T-helper 2 cell (primary cell): ENCODE data around the gene ZGRF1.
A peak's percentile ranks its signal among the peaks of the same experiment; 100 is the strongest.
"Not testable (repeated sequence)": the region's sequence is repeated elsewhere in the genome, so short reads cannot be mapped to it uniquely, and the experiment has no call there.

Experiments
- DNase-seq, 5 experiments: peaks; one replicate each; pipeline versions ENCODE4 v3.0.0 to v3.0.0-alpha.2; 2012 to 2022

ZGRF1 gene

DNA sequence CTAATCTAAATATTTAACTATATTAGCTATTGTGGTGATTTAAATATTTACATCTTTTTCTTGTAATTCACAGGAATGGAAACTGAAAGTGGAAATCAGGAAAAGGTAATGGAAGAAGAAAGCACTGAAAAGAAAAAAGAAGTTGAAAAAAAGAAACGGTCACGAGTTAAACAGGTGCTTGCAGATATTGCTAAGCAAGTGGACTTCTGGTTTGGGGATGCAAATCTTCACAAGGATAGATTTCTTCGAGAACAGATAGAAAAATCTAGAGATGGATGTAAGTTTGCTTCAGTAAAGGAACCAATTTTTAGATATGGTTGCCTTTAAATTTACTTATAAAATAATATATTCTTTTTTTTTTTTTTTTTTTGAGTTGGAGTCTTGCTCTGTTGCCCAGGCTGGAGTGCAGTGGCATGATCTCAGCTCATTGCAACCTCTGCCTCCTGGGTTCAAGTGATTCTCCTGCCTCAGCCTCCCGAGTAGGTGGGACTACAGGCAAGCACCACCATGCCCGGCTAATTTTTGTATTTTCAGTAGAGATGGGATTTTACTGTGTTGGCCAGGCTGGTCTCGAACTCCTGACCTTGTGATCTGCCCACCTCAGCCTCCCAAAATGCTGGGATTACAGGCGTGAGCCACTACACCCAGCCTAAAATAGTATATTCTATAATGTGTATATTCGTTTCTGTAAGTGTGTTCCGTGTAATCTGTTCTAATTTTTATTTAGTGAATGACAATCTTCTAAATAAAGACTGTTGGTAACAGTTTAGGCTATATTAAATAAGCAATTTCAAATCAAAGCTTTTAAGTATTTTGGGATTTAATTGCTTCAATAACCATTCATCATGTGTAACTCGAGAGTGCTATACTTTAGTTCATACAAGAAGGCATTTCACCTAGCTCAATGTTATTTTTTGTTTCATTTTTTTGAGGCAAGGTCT lies 8.2 kb upstream of the ZGRF1 start:
- not testable (repeated sequence) for DNase-seq

DNA sequence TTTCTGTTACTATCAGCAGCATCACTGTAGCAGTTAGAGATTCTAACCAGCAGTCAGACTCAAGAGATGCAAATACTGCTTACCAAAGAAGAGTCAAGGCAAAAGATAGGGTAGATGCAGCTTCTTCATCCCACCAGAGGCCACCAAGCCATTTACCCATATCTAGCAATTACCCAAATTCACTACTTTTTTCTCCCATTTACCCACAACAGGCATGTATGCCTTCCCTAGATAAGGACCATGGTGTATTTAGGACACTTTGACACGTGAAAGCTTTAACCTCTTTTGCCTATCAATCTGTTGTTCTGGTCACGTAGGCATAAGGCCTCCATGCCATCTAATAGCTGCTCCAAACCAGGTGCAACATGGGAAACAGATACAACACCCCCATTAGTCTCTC lies 5.8 kb upstream of the ZGRF1 start:
- DNase-seq, result no peak

DNA sequence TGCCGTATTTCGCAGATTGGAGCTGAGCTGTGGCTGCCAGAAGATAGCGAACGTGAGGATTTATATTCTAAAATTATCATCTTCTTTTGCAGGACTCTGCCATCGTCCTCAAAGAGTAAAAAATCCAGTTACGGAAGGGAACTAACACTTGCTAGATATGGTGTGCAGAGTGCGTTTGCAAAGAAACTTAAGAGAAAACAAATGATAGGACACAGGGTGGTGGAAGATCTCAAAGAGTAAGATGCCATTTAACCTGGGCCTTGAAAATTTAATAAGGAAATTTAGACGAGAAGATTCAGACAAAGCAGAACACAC lies 800 bp upstream of the ZGRF1 start:
- DNase-seq, result no peak

DNA sequence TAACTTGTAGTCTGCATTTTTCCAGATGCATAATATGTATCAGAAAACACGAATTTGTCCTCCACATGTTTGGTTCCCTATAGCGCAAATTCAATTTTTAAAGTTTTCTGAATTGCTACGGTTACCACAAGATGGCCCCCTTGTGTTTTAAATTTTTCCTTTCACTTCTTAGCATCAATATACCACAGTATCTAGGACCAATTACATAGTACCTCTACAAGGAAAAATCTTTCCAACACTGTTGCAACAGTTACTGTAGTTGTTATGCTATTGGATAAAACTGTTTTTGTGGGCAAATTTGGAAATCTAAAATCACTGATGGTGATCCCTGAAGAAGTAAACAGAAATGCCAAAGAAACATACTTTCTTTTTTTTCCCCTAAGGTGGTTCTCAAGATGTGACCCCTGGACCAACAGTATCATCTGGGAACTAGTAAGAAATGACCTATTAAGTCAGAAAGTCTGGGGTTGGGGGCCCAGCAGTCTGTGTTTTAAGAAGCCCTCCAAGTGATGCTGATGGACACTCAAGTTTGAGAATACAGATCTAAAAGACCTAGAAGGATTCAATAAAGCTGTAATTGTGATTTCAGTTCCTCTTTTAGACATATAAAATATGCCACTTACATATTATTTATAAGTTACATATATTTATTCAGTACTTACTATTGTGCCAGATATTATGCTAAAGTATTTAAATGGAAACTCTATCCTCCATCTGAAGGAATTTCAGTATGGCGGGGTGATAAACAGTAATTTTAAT lies 3.1 kb downstream of the ZGRF1 start:
- peak in 1 of 5 experiments; percentile 48 for DNase-seq

DNA sequence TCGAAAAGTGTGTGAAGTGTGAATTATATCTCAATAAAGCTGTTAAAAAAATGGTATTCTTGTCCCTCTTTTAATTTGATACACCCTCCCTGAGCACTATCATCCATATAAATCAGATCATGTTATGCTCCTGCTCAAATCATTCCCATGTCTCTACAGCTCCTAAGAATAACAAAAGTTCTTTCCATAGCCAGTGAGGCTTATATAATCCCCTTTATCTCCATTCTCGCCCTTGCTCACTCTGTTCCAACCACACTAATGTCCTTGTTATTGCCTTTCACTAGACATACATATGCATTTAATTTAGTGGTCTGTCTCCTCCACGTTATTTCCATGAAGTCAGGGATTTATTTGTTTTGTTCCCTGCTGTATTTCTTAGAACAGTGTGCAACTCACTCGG lies 10.5 kb downstream of the ZGRF1 start:
- no peak for DNase-seq

DNA sequence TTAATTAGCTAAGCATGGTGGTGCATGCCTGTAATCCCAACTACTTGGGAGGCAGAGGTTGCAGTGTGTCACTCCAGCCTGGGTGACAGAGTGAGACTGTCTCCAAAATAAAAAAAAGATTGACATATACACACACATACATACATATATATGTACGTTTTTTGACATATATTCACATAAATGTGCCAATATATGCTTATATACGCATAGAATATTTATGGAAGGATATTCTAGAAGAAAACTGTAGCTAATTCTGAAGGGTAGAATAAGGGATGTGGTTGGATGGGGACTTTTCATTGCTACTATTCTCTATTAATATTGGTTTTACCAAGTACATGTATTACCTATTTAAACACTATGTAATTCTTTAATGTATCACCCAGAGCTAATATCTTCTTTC lies 19.7 kb downstream of the ZGRF1 start:
- DNase-seq, result no peak

DNA sequence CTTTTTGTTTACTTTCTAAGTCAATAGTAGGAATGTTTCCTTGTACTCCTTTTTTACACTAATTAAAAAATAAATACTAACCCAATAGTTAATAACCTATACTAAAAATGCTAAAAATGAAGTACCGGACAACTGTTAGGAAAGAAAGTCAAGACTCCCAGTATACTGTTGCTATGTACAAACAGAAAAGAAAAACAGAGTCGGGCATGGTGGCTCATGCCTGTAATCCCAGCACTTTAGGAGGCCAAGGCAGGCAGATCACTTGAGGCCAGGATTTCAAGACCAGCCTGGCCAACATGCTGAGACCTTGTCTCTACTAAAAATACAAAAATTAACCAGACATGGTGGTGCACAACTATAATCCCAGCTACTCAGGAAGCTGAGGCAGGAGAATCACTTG lies 23.9 kb downstream of the ZGRF1 start:
- DNase-seq, result not testable (repeated sequence)

DNA sequence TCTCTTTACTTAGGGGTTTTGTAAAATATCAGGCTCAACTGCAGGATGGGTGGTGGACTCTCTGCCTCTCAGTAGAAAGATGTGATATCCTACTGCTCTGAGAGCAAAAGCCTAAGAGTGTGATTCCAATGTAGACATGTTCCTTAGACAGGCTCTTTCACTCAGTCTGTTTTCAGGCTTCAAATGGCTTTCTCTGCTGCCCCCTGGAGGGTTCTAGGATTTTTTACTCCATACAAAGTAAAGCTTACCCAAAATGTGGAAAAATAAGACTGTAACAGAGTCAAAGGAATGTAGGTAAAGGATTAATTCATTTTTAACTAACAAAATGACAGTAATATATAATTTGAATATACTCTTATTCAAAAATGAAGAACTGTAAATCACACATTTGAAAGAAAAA lies 32.1 kb downstream of the ZGRF1 start:
- DNase-seq, result peak in 3 of 5 experiments; percentile 6 to 31 (median 7)

DNA sequence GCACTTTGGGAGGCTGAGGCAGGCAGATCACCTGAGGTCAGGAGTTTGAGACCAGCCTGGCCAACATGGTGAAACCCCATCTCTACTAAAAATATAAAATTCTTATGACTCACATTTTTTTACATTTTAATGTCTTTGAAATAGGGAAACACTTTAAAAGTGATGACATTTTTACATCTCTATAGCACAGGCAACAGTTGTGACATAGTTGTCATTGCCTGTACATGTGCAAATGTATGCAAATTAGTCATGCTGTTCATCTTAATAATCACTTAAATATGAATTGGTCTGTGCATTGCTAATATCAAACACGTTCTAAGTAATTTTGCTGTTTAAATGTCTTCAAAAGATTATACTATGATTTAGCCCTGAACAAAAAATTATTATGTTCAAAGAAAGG lies 41.7 kb downstream of the ZGRF1 start:
- DNase-seq, result no peak

DNA sequence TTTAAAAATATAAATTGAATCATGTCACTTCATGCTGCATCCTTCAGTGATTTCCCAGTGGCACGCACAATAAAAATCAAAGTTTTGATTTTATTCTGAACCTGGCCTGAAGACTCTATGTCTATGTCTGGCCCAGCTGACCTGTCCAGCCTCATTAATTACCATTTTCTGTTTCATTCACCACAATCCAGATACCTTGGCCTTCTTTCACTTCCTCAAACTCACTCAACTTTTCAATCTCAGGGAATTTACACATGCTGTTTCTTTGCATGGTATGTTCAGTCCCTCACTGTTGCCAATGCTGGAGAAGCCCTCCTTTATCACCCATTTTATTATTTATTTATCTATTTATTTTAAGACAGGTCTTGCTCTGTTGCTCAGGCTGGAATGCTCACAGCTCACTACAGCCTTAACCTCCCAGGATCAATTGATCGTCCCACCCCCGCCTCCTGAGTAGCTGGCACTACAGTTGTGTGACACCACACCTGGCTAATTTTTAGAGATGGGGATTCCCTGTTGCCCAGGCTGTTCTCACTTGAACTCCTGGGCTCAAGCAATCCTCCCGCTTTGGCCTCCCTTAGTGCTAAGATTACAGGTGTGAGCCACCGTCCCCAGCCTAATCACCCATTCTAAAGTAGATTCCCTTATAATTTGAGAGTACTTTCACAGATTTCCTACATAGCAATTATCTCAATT lies 43.1 kb downstream of the ZGRF1 start:
- no peak for DNase-seq

DNA sequence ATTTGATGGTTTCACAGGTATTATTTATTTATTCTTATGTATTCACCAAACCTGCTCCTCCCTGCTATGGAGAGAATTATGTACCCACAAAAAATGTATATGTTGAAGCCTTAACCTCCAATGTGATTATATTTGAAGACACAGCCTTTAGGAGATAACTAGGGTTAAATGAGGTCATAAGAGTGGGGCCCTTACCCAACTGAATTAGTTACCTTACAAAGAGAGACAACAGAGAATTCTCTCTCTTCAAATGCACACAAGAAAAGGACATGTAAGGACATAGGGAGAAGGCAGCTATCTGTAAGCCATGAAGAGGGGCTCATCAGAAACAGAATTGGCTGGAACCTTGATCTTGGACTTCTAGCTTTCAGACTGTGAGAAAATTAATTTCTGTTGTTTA lies 44.0 kb downstream of the ZGRF1 start:
- no peak for DNase-seq

DNA sequence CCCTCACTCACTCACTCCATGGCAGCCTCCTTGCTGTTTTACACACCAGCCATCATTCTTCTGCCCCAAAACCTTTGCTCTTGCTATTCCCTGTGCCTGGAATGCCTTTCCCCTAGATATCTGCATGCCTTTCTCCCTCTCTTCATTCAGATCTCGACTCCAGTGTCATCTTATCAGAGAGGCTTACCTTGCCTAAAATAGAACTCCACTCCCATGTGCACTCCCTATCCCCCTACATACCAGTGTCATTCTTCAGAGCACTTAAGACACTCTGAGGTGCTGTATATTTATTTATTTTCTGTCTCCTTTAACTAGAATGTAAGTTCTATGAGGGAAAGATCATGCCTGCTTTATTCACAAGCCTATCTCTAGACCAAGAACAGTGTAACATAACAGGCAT lies 45.1 kb downstream of the ZGRF1 start:
- DNase-seq, result no peak

DNA sequence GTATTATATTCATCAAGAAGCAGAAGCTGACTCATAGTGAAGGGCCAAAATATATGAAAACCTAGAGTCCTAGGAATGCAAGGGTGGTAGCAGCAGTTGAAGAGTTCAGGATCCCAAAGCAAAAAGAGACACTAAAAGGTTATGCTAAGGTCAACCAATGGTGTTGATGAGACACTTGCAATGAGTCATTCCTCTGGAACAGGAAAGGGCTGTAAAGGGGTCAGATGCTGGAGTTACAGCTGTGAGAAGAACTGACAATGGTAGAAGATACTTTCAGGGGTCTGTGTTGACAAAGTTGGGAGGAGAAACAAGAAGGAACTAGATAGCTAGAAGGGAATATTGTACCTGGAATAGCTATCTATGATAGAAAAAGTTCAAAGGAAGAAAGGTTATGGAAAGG lies 47.5 kb downstream of the ZGRF1 start:
- no peak for DNase-seq

DNA sequence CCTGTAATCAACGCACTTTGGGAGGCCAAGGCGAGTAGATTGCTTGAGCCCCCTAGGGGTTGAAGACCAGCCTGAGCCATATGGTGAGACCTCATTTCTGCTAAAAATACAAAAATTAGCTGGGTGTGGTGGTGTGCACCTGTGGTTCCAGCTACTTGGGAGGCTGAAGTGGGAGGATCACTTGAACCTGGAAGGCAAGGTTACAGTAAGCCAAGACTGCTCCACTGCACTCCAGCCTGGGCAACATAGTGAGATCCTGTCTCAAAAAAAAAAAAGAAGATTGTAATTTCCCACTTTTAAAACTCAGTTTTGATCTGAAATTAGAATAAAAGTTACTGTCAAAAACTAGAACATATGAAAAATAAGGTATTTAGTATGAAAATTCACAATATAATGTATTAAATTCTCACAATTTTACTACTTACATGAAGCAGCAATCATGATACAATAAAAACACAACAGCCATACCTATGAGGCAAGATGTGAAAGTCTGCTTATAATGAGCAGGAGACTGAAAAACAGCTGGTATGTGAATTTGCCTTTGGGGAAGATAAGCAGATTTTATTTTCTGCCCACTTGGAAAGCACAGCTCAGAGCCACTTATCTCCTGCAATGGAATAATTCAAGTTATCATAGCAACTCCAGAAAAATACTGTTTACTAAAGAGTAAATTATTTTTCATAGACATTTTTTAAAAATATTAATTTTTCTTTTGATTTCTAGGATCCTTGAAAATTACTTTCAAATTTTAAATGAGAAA lies 50.6 kb downstream of the ZGRF1 start:
- DNase-seq, result no peak

DNA sequence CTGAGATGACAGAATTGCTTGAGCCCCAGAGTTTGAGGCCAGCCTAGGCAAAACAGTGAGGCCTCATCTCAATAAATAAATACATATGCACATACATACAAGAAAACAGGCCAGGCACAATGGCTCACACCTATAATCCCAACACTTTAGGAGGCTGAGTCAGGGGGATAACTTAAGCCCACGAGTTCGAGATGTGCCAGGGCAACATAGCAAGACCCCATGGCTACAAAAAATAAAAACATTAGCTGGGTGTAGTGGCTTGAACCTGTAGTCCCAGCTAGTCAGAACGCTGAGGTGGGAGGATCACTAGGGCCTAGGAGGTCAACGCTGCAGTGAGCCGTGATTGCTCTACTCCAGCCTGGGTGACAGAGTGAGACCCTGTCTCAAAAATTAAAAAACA lies 69.2 kb downstream of the ZGRF1 start:
- no peak for DNase-seq

DNA sequence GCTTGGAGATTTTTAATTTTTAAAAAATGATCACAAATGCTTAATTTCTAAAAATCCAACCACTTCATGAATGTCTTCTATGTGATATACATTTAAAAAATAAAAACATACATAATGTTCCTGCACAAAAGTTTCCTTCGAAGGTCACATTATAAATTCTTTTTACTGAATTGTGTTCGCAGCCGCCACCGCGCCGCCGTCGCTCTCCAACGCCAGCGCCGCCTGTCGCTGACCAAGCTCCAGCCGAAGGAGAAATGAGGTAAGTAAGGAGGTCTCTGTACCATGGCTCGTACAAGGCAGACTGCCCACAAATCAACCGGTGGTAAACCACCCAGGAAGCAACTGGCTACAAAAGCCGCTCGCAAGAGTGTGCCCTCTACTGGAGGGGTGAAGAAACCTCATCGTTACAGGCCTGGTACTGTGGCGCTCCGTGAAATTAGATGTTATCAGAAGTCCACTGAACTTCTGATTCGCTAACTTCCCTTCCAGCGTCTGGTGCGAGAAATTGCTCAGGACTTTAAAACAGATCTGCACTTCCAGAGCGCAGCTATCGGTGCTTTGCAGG lies 71.9 kb downstream of the ZGRF1 start:
- DNase-seq, result no peak

DNA sequence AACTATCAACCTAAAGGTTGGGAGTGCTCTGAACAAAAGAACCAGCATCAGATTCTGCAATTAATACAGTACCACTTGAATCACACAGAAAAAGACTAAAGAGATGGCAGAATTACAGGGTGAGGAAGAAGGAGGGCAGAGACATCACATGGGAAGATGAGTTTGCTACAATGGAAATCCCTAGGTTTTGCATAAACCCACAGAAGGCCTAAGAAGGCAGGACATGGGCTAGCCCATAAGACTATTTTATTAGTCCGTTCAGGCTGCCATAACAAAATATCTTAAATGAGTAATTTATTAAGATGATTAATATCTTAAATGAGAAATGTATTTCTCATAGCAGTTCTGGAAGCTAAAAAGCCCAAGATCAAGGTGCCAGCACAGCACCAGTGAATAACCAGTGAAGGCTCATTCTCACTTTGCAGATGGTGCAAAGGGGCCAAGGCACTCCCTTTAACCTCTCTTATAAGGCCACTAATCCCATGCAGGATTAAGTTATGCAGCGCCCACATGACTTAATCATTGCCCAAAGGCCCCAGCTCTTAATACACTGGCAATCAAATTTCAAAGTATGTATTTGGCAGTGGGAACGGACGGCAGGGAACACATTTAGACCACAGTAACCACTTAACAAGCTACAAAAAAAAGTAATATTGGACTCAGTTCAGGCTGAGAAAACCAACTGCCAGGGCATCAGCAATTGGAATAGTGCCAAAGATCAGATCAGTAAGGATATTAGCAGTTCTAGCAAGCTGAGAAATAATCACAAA lies 73.1 kb downstream of the ZGRF1 start:
- DNase-seq, result no peak

DNA sequence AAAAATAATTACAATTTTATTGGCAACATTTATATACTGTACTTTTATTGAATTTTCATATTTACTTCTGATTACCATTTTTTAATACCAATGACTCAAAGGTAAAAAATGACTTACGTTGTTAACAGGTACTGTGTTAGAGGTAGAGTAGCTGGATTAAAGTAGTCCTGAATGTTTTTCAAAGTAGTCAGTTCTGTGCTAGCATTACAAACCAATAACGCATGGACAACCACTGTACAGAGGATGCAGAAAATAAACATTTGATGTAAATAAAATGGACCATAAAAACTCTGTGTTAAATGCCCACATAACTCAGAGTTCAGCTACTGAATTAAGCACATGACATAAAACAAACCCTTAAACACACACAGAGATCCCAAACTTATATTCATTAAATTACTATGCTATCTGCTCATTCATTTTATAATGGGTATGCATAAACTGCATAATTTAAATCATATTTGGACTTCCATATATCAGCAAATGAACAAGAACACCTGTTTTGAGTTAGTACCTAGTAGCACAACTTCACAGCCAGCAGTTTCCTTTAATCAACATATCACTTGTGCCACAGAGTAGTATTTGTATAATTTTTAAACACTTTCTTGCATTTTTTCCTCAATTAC lies 74.3 kb downstream of the ZGRF1 start:
- DNase-seq, result no peak

DNA sequence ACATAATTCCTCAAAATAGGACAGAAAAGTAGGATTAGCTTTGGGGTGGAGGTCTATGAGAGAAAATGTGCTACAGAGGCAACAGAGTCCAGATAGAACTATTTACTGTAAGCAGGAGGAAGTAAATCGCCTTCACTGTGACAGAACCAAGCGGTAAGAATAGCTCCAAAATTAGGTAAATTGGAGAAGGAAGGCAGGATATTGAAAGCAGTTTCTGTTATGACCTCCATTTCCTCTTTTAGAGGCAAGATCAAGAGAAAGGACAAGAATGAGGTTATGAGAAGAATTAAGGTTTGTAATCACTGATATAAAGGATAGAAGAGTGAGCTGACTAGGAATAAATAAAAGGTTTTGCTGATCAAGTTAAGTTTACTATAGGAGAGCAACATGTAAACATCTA lies 76.6 kb downstream of the ZGRF1 start:
- DNase-seq, result no peak

DNA sequence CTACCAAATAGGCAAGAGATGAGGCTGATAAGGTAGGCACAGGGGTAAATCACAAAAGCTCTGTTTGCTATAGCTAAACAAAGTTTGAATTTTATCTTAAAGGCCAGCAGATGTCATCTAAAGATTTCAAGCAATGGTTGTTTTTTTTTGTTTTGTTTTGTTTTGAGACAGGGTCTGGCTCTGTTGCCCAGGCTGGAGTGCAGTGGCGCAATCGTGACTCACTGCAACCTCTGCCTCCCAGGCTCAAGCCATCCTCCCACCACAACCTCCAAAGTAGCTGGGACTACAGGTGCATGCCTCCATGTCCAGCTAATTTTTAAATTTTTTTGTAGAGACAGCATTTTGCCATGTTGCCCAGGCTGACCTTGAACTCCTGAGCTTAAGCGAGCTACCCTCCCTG lies 77.7 kb downstream of the ZGRF1 start:
- DNase-seq, result no peak
